Osteocyte (in vitro differentiated cells): ENCODE measurements around the gene VSTM1. TPM values are rescaled to one million over a fixed set of nuclear protein-coding genes. Genes with fewer than 3 reads are reported as not detected.
"Not testable (repeated sequence)": the region's sequence is repeated elsewhere in the genome, so short reads cannot be mapped to it uniquely, and the experiment has no call there.

ENCODE experiments used
- DNase-seq: peaks from one replicate; pipeline ENCODE4 v3.0.0; 2021; ENCODE audit warnings: mixed read lengths; ENCODE audit not compliant: unreplicated experiment; ENCODE audit errors: extremely low spot score
- H3K27ac Mint-ChIP-seq: one replicate; pipeline ENCODE4 v1.8.0; 2021; ENCODE audit warnings: mild to moderate bottlenecking, mixed read lengths; ENCODE audit not compliant: unreplicated experiment
- H3K27me3 Mint-ChIP-seq: one replicate; pipeline ENCODE4 v1.8.0; 2021; ENCODE audit warnings: mixed read lengths; ENCODE audit not compliant: unreplicated experiment
- H3K36me3 Mint-ChIP-seq: one replicate; pipeline ENCODE4 v1.8.0; 2021; ENCODE audit warnings: mixed read lengths; ENCODE audit not compliant: unreplicated experiment
- H3K4me1 Mint-ChIP-seq: one replicate; pipeline ENCODE4 v1.8.0; 2021; ENCODE audit warnings: mixed read lengths; ENCODE audit not compliant: unreplicated experiment
- H3K4me3 Mint-ChIP-seq: one replicate; pipeline ENCODE4 v1.8.0; 2021; ENCODE audit warnings: mild to moderate bottlenecking, moderate library complexity, mixed read lengths; ENCODE audit not compliant: unreplicated experiment
- H3K9me3 Mint-ChIP-seq: one replicate; pipeline ENCODE4 v1.8.0; 2021; ENCODE audit warnings: mixed read lengths; ENCODE audit not compliant: unreplicated experiment
- CTCF ChIP-seq: fragments of 200-600 bp; sonication (generic); IDR thresholded peaks from 2 replicates; pipeline ENCODE4 v1.5.0; 2021; ENCODE audit warnings: antibody characterized with exemption, mild to moderate bottlenecking, moderate library complexity
- total RNA-seq: library from RNA; stranded (reverse); gene quantifications from 2 replicates; pipeline ENCODE4 v1.2.1, GENCODE V29; 2021

VSTM1 gene
- total RNA-seq, 1 donor from 2014 or later, result not detected

- Mint-ChIP-seq H3K36me3 (no peaks in the 10 kb centered on the region), H3K9me3 (no peaks in the 10 kb centered on the region), H3K27me3 (no peaks in the 10 kb centered on the region), H3K4me1 (no peaks in the 10 kb centered on the region), H3K27ac (no peak overlapping the region), H3K4me3 (no peak overlapping the region)
- DNase-seq, result no peak
- no peak for TF ChIP-seq CTCF
Measured at GRCh38 chr19:54042989-54043388, 20.7 kb downstream of the VSTM1 start.

GRCh38 chr19:54041969-54042606 is 21.6 kb downstream of the VSTM1 start:
- no peaks in the 10 kb centered on the region for H3K4me1 Mint-ChIP-seq

GRCh38 chr19:54040003-54040402 is 23.7 kb downstream of the VSTM1 start:
- TF ChIP-seq CTCF, result no peak
- Mint-ChIP-seq H3K27ac (no peak overlapping the region), H3K27me3 (no peaks in the 10 kb centered on the region), H3K4me1 (no peaks in the 10 kb centered on the region), H3K36me3 (no peaks in the 10 kb centered on the region), H3K9me3 (no peaks in the 10 kb centered on the region), H3K4me3 (no peak overlapping the region)
- DNase-seq, result no peak

More at GRCh38 chr19:54041969-54042606, 21.6 kb downstream of the VSTM1 start:
- Mint-ChIP-seq H3K4me3 (no peak overlapping the region), H3K27me3 (no peaks in the 10 kb centered on the region), H3K27ac (no peak overlapping the region), H3K36me3 (no peaks in the 10 kb centered on the region), H3K9me3 (no peaks in the 10 kb centered on the region)
- DNase-seq, result no peak
- TF ChIP-seq CTCF, result no peak

- not testable (repeated sequence) for H3K4me3 Mint-ChIP-seq, H3K27me3 Mint-ChIP-seq, H3K27ac Mint-ChIP-seq, H3K9me3 Mint-ChIP-seq, H3K4me1 Mint-ChIP-seq, H3K36me3 Mint-ChIP-seq, DNase-seq
Measured at GRCh38 chr19:54036542-54036941, 27.2 kb downstream of the VSTM1 start.

GRCh38 chr19:54035215-54036178 is 28.2 kb downstream of the VSTM1 start:
- H3K9me3 Mint-ChIP-seq, result no peaks in the 10 kb centered on the region
- H3K4me3 Mint-ChIP-seq, result no peak overlapping the region
- no peaks in the 10 kb centered on the region for H3K36me3 Mint-ChIP-seq
- H3K27ac Mint-ChIP-seq, result no peak overlapping the region
- DNase-seq, result no peak
- H3K27me3 Mint-ChIP-seq, result no peaks in the 10 kb centered on the region
- H3K4me1 Mint-ChIP-seq, result no peaks in the 10 kb centered on the region
- no peak for TF ChIP-seq CTCF
